Right atrium auricular region (tissue), 2 donors: ENCODE measurements around the gene FBXW12. TPM values are rescaled to one million over a fixed set of nuclear protein-coding genes. Genes with fewer than 3 reads are reported as not detected.

Experiments
- DNase-seq: peaks from one replicate; pipeline ENCODE4 v3.0.0-alpha.2; 2019; ENCODE audit warnings: low spot score
- H3K27ac ChIP-seq, 2 donors: fragments of 200-600 bp; sonication (generic); 1 replicate in 1 of 2; 2 replicates in 1 of 2; pipeline ENCODE4 v1.5.1; 2016 to 2019
- H3K27me3 ChIP-seq, 2 donors: fragments of 200-600 bp; sonication (generic); one replicate each; pipeline versions ENCODE4 v1.5.1 to v1.6.0; 2017 to 2019
- H3K36me3 ChIP-seq: fragments of 200-600 bp; sonication (generic); one replicate; pipeline ENCODE4 v1.5.1; 2016
- H3K4me1 ChIP-seq, 2 donors: fragments of 200-600 bp; sonication (generic); one replicate each; pipeline versions ENCODE4 v1.5.1 to v1.6.0; 2017 to 2019
- H3K4me3 ChIP-seq, 2 donors: fragments of 200-600 bp; sonication (generic); 1 replicate in 1 of 2; 2 replicates in 1 of 2; pipeline ENCODE4 v1.5.1; 2017 to 2019; ENCODE audit warnings: mild to moderate bottlenecking in 1 of 2, moderate library complexity in 1 of 2
- H3K9me3 ChIP-seq, 2 donors: fragments of 200-600 bp; sonication (generic); one replicate each; pipeline ENCODE4 v1.5.1; 2019
- CTCF ChIP-seq, 2 donors: fragments of 200-600 bp; sonication (generic); IDR thresholded peaks; one replicate each; pipeline ENCODE4 v1.5.1; 2019; ENCODE audit warnings: antibody characterized with exemption in 2 of 2
- total RNA-seq, 2 donors: library from RNA; depleted of rRNA; stranded (reverse); fragments of >200 nt; gene quantifications; one replicate each; pipeline ENCODE4 v1.1.0, GENCODE V29; 2016

FBXW12 gene
- total RNA-seq, 2 donors from 2014 or later: not detected

DNA sequence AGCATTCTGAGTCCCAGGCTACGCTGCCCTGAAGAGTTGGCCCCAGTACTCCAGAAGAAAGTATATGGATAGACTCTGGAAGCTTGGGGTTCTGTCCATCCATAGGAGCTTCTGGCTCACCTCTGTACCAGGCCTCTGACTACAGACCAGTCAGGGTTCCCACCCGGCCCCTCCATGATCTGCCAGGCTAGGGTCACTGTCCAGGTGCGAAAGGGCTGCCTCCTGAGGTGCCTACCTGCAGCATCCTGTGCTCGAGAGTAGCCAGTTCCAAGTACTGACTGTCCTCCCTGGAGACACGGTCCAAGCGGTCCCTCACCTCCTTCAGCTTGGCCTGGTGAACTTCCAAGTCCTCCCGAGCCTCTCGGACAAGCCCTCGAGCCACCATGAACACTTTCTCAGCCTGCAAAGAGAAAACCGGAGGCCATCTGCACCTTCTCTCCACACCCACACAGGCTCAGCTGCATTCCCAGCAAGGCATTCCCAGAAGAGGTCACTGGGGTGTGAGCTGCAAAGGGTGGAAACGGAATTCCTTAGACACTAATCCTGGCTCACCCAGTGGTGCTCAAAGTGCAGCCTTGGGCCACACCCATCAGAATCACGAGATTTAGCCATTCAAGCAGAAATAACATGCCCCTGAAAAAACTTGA lies 61.6 kb downstream of the FBXW12 start:
- Histone ChIP-seq H3K9me3 (no peaks in the 10 kb centered on the region), H3K36me3 (no peaks in the 10 kb centered on the region), H3K27ac (peak overlapping the region in 1 of 2 donors; percentile 19), H3K4me1 (peaks cover 0 to 32% of the 10 kb centered on the region in 2 donors), H3K27me3 (no peaks in the 10 kb centered on the region), H3K4me3 (no peak overlapping the region)
- DNase-seq: peak; percentile 67
- TF ChIP-seq CTCF (IDR thresholded peaks at IDR 0.05): no peak

DNA sequence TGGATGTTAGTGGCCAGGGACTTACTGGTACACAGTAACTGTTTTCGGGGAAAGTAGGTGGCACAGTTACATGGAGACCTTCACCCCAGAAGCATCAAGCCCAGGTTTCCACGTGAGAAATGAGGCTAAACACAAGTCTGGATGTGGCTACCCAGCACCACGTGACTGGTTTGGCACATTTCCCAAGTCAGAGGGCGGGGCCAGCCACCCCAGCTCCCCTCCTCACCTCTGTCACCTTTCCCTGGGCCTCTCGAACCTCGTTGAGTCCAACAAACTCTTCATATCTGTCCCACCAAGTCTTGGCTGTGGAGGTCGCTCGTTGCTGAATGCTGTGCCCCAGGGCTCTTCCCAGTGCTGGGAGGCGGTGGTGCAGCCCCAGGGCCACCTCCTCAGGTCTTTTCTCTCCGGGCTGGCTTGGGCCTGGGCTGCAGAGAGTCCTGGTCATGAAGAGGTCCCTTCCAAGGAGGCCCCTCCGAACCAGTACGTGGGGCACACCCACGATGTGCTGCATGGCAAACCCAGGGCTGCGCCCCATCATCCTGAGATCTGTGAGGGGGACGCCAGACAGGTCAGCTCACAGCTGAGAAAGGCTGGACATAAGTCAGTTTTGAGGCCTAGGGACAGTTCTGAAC lies 62.7 kb downstream of the FBXW12 start:
- Histone ChIP-seq H3K4me3 (no peak overlapping the region), H3K4me1 (peaks cover 0 to 33% of the 10 kb centered on the region in 2 donors), H3K27me3 (no peaks in the 10 kb centered on the region), H3K36me3 (no peaks in the 10 kb centered on the region), H3K9me3 (no peaks in the 10 kb centered on the region), H3K27ac (peak overlapping the region; percentile 19 to 25)
- TF ChIP-seq CTCF (IDR thresholded peaks at IDR 0.05): no peak
- no peak for DNase-seq

GRCh38 chr3:48435223-48435595 lies 63.2 kb downstream of the FBXW12 start:
- no peaks in the 10 kb centered on the region for H3K9me3 ChIP-seq
- DNase-seq: no peak
- no peaks in the 10 kb centered on the region for H3K27me3 ChIP-seq
- peak overlapping the region; percentile 19 to 25 for H3K27ac ChIP-seq
- H3K4me3 ChIP-seq: no peak overlapping the region
- H3K36me3 ChIP-seq: no peaks in the 10 kb centered on the region
- TF ChIP-seq CTCF (IDR thresholded peaks at IDR 0.05): no peak
- H3K4me1 ChIP-seq: peaks cover 0 to 29% of the 10 kb centered on the region in 2 donors

DNA sequence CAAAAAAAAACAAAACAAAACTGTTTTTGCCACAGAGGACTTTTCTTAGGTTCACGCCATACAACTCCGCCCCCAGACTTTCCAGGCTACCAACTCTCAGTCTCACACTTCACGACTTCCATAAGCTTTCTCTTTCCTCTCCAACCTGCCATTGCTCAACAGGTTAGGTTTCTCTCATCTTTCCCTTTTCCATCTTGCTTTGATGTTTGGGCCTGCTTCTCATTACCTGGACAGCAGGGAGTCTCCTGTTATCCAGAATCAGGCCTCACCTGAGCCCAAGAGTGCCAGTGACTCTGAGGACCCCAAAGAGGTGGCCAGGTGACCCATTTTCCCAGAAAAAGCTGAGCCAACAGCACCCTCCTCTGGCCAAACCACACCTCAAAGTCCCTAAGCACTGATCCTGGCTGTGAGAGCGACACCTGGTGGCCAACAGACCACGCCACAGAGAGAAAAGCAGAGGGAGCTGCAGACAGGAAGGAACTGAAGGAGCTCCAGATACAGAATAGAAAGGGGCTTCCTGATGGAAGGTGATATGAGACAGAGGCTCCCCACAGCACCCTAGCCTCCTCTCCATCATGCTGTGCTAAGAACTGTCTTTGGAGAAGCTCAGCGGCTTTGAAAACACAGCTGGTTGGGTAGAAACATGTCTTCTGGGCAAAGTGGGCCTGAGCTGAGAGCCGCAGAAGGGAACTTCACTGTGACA lies 63.9 kb downstream of the FBXW12 start:
- Histone ChIP-seq H3K36me3 (no peaks in the 10 kb centered on the region), H3K4me1 (peaks cover 0 to 28% of the 10 kb centered on the region in 2 donors), H3K27me3 (no peaks in the 10 kb centered on the region), H3K4me3 (no peak overlapping the region), H3K9me3 (no peaks in the 10 kb centered on the region), H3K27ac (peak overlapping the region; percentile 8 to 25)
- DNase-seq: peak; percentile 92
- peak; percentile 97 to 98 for TF ChIP-seq CTCF (IDR thresholded peaks at IDR 0.05)

DNA sequence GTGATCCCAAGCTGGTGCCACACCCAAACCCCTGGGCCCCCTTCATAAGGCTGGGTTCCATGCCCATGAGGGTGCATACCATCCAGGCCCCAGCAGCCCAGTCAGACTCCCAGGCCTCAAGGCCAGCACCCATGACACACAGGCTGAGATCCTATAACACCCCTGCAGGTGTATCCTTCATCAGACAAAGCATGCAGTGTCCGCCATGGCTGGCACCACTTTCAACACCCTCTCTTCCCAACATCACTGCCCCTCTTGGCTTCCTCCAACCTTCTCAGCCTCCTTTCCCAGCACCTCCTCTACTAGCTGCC lies 64.4 kb downstream of the FBXW12 start:
- no peak overlapping the region for H3K4me3 ChIP-seq
- no peak for DNase-seq
- no peaks in the 10 kb centered on the region for H3K27me3 ChIP-seq
- H3K9me3 ChIP-seq: no peaks in the 10 kb centered on the region
- H3K36me3 ChIP-seq: no peaks in the 10 kb centered on the region
- TF ChIP-seq CTCF (IDR thresholded peaks at IDR 0.05): no peak
- H3K27ac ChIP-seq: no peak overlapping the region
- peaks cover 0 to 33% of the 10 kb centered on the region in 2 donors for H3K4me1 ChIP-seq
